ENCODE data around the gene RRP12. TPM values are rescaled to one million over a fixed set of nuclear protein-coding genes. Genes with fewer than 3 reads are reported as not detected.

RRP12 gene
- total RNA-seq, 1 donor from 2014 or later: 9.6 TPM

- DNase-seq (ENCODE audit: low spot score): no peak
Measured at GRCh38 chr10:97336006-97336405, 65.1 kb downstream of the RRP12 start.

DNA sequence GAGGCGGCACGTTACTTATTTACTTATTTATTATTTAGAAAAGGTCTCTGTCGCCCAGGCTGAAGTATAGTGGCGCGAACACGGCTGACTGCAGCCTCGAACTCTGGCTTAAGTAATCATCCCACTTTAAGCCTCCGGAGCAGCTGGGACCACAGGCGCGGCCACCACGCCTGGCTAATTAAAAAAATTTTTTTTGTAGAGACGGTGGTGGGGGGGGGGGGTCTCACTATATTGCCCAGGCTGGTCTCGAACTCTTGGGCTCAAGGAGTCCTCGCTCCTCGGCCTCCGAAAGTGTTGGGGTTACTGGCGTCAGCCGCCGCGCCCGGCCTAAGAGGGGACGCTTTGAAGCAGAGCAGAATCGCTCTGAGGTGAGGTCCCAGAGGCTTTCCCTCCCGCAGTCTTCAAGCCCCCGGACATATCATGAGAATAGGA, 65.9 kb downstream of the RRP12 start:
- no peak for DNase-seq (ENCODE audit: low spot score)

DNA sequence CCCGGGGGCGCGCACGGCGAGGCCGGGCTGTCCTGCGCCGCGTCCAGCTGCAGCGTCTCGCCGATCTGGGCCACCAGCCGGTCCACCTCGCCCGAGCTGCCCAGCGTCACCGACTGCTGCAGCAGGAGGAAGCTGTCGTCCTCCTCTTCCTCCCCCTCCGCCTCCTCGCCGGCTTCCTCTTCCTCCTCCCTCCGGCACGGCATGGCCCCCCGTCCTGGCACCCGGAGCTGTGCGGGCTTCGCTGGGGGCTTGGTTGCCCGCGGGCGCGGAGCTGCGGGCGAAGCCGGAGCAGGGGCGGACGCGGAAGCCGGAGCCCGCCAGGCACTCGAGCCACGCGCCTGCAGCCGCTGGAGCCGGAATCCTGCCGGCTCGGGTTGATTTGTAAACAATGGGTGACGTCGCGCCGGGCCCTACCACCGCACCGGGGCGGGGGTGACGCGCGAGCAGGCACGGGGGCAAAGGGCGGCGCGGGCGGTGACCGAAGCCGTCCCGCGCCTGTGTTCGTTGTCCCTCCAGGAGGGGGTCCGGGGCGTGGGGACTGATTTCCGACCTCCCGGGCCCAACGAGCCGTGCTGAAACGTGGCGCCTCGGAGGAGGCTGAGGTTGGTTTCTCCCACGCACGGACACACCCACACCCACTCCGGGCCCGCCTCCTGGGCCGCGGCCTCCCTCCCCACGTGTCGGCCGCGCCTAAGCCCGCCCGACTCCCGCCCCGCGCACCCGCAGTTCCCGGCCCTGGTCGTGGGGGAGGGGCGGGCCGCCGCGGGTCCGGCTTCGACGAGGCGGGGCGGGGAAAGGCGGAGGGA, 66.6 kb downstream of the RRP12 start, which contains the start of gene FRAT2:
TSS of gene FRAT2 (minus strand) at position 360 of the 806 bp plus-strand sequence. CDS start at position 203, 157 bp downstream.
- DNase-seq (ENCODE audit: low spot score): peak; percentile 94

GRCh38 chr10:97333601-97334369, 67.4 kb downstream of the RRP12 start:
- peak; percentile 28 for DNase-seq (ENCODE audit: low spot score)

- peak; percentile 35 for DNase-seq (ENCODE audit: low spot score)
Measured at GRCh38 chr10:97333351-97333600, 67.9 kb downstream of the RRP12 start.

GRCh38 chr10:97332591-97333350, 68.4 kb downstream of the RRP12 start:
- peak; percentile 89 for DNase-seq (ENCODE audit: low spot score)

DNA sequence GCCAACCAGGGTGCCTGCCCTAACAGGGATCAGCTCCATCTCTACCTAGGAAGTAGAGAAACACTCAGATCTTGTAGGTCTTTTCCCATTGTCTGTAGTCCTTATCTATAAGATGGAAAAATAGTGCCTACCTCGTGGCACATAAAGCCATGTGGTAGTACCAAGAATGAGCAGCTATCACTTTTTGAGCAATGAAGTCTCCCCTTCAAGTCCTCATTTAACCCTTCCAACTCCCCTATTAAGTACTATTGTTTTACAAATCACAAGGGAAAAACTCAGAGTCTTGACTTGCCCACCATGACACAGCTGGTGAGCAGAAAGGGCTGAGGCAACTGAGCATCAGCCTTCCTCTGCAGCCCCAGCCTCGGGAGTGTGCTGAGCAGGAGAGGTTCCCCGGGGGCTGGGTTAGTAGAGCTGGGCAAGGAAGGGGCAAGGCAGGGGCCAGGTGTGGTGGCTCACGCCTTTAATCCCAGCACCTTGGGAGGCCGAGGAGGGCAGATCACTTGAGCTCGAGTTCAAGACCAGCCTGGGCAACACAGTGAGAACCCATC, 69.9 kb downstream of the RRP12 start:
- no peak for DNase-seq (ENCODE audit: low spot score)

DNA sequence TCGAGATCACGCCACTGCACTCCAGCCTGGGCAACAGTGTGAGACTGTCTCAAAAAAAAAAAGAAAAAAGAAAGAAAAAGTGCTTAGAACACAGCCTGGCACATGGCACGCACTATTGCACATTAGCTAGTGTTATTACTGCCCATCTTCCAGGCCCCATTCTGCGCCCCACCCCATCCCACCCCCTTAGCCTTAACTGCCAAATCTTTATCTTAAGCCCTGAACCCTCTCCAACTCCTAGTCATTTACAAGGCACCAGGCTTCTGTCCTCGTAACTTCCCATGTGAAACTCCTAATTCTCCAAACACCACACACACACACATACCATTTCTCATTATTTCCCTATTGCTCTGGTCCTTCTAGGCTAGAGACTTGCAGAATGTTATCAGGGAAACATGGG, 71.4 kb downstream of the RRP12 start:
- DNase-seq (ENCODE audit: low spot score): no peak

- DNase-seq (ENCODE audit: low spot score): peak; percentile 24
Measured at GRCh38 chr10:97328646-97329453, 72.3 kb downstream of the RRP12 start.

GRCh38 chr10:97327348-97328294, 73.5 kb downstream of the RRP12 start:
- no peak for DNase-seq (ENCODE audit: low spot score)

GRCh38 chr10:97325754-97326153, 75.4 kb downstream of the RRP12 start:
- no peak for DNase-seq (ENCODE audit: low spot score)

DNA sequence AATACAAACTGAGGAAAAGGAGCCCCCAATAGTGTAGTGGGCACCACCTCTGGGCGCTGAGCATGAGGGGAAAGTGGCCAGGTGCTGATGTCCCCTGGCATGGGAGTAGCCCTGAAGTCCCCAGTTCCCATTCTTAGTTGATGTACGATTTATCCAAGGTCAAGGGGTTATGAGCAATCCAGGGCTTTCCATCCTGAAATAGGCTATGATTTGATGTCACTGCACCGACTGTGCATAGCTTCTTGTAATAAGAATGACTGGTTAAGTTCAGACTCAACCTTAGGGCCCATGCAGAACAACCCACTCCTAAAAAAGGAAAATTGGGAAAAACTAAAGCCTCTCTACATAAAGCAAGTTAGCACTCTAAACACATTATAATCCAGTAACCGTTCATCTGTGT, 77.6 kb downstream of the RRP12 start:
- no peak for DNase-seq (ENCODE audit: low spot score)

DNA sequence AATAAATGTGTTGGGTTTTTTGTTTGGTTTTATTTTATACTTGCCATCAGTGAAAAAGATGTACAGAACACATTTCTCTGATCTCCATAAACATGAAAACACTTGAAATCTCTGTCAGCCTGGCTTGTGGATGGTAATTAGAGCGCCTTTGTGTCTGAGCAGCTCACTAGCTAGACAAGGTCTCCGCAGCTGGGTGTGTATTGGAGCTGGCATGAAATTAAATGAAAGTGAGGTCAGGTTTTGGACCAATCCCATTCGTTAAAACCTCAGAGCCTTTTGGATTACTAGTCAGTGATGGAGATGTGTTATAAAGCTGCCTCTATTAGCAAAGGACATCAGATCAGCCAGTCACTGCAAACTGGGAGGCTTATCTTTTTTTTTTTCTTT, 79.3 kb downstream of the RRP12 start:
- no peak for DNase-seq (ENCODE audit: low spot score)

DNA sequence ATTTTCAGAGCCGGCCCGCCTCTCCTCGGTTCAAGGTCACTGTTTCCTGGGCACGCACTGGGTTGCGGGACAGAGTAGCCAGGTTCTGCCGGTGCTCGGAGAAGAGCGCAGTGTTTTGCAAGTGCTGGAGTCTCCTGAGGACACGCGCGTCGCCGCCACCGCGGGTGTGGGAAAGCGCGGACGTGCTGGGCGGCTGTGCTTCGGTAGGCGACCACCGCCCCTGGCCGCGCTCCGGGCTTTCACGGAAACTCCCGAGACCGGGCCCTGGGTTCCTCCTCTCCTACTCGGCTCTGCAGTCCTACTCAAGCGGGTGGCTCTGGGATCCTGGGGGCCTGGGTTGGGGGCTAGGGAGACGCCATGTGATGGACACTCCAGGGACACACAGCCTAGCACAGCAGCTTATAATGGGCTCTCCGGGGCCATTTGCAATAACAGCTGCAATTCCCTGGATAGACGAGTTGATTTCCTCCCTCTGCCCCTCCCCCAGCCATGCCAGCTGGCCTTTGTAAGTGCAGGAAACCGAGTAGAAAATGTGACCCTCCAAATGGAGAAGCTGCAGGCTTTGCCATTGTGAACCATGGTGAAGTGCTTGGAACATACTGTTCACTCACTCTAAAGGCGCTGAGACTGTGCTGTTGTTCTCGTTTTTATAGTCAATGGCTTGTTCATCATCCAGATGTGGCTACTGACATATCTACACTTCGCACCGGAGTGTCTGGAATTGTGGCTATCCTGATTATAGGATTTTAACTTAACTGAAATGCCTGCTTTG, 79.9 kb downstream of the RRP12 start:
- DNase-seq (ENCODE audit: low spot score): peak; percentile 31

GRCh38 chr10:97320480-97321031, 80.6 kb downstream of the RRP12 start:
- no peak for DNase-seq (ENCODE audit: low spot score)

DNA sequence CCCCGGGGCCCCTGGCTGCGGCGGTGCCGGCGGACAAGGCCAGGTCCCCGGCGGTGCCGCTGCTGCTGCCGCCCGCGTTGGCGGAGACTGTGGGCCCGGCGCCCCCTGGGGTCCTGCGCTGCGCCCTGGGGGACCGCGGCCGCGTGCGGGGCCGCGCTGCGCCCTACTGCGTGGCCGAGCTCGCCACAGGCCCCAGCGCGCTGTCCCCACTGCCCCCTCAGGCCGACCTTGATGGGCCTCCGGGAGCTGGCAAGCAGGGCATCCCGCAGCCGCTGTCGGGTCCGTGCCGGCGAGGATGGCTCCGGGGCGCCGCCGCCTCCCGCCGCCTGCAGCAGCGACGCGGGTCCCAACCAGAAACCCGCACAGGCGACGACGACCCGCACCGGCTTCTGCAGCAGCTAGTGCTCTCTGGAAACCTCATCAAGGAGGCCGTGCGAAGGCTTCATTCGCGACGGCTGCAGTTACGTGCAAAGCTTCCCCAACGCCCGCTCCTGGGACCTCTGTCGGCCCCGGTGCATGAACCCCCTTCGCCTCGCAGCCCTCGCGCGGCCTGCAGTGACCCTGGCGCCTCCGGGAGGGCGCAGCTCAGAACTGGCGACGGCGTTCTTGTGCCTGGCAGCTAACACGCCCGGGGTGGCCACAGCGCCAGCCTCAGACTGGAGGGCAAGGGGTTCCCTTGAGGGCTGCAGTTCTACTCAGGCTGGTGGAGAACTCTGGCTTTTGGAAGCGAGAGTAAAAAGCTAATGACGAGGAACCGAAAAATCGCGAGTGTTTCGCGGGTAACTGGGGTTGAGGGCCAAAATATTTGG, 81.3 kb downstream of the RRP12 start:
- peak; percentile 17 for DNase-seq (ENCODE audit: low spot score)

GRCh38 chr10:97318772-97319651, 82.1 kb downstream of the RRP12 start, which contains the start of gene FRAT1:
TSS of gene FRAT1 (plus strand) at chr10:97319271. CDS start at chr10:97319454, 183 bp downstream.
- peak; percentile 88 for DNase-seq (ENCODE audit: low spot score)

Data from umbilical cord (tissue), 2 donors.